Stimulated activated CD4-positive, alpha-beta T cell treated with anti-CD3 and anti-CD28 coated beads, Interleukin-15, amount 100 ng/mL, for 48 hours (primary cell): ENCODE data around the gene SLC9A8.

Experiments
- DNase-seq, 2 donors: peaks; one replicate each; pipeline ENCODE4 v3.0.0-alpha.2; 2020; ENCODE audit warnings: low read depth in 2 of 2

Gene SLC9A8

GRCh38 chr20:49915380-49916145 lies 102.9 kb downstream of the SLC9A8 start, which contains the start of gene SPATA2:
Gene SPATA2 (minus strand): TSS chr20:49915529. CDS start chr20:49908490, 7,039 bp downstream.
- peak; percentile 90 to 93 for DNase-seq

- no peak for DNase-seq
Observed at GRCh38 chr20:49916146-49917002, 103.7 kb downstream of the SLC9A8 start.

GRCh38 chr20:49918446-49918845 lies 105.8 kb downstream of the SLC9A8 start:
- DNase-seq, result no peak

- no peak for DNase-seq
Observed at GRCh38 chr20:49919009-49919408, 106.4 kb downstream of the SLC9A8 start.

- DNase-seq, result no peak
Observed at GRCh38 chr20:49919461-49919860, 106.8 kb downstream of the SLC9A8 start.

GRCh38 chr20:49924247-49924646 lies 111.6 kb downstream of the SLC9A8 start:
- no peak for DNase-seq

GRCh38 chr20:49925901-49926454 lies 113.3 kb downstream of the SLC9A8 start:
- DNase-seq, result no peak

GRCh38 chr20:49928411-49929141 lies 115.9 kb downstream of the SLC9A8 start:
- peak; percentile 60 to 74 for DNase-seq

GRCh38 chr20:49929142-49929494 lies 116.5 kb downstream of the SLC9A8 start:
- DNase-seq, result no peak

GRCh38 chr20:49935746-49936152 lies 123.1 kb downstream of the SLC9A8 start:
- DNase-seq, result no peak

GRCh38 chr20:49936153-49937026 lies 123.8 kb downstream of the SLC9A8 start, which contains the start of gene RNF114:
Gene RNF114 (plus strand): TSS chr20:49936397. CDS start chr20:49936413, 16 bp downstream.
- DNase-seq, result peak; percentile 79 to 89

- no peak for DNase-seq
Observed at GRCh38 chr20:49937027-49937929, 124.7 kb downstream of the SLC9A8 start.

- DNase-seq, result no peak
Observed at GRCh38 chr20:49938173-49939163, 125.8 kb downstream of the SLC9A8 start.

GRCh38 chr20:49941456-49941855 lies 128.8 kb downstream of the SLC9A8 start:
- no peak for DNase-seq
